Measurements from ENCODE around the gene ADPRM.

Gene ADPRM

GRCh38 chr17:10697092-10698081 lies at the start of gene ADPRM, which contains the start of gene SCO1:
Gene ADPRM (plus strand): TSS chr17:10697594. CDS start chr17:10704927, 7,333 bp downstream.
Gene SCO1 (minus strand): TSS chr17:10697533. CDS start chr17:10697507, 26 bp downstream.
- peak within 1 kb of the TSS; percentile 93 for H3K27ac ChIP-seq
- TF ChIP-seq ZFX (IDR thresholded peaks at IDR 0.05): peak; percentile 84
- TF ChIP-seq, protein P1, sequence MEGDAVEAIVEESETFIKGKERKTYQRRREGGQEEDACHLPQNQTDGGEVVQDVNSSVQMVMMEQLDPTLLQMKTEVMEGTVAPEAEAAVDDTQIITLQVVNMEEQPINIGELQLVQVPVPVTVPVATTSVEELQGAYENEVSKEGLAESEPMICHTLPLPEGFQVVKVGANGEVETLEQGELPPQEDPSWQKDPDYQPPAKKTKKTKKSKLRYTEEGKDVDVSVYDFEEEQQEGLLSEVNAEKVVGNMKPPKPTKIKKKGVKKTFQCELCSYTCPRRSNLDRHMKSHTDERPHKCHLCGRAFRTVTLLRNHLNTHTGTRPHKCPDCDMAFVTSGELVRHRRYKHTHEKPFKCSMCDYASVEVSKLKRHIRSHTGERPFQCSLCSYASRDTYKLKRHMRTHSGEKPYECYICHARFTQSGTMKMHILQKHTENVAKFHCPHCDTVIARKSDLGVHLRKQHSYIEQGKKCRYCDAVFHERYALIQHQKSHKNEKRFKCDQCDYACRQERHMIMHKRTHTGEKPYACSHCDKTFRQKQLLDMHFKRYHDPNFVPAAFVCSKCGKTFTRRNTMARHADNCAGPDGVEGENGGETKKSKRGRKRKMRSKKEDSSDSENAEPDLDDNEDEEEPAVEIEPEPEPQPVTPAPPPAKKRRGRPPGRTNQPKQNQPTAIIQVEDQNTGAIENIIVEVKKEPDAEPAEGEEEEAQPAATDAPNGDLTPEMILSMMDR (conservative IDR thresholded peaks at IDR 0.05): peak; percentile 53

DNA sequence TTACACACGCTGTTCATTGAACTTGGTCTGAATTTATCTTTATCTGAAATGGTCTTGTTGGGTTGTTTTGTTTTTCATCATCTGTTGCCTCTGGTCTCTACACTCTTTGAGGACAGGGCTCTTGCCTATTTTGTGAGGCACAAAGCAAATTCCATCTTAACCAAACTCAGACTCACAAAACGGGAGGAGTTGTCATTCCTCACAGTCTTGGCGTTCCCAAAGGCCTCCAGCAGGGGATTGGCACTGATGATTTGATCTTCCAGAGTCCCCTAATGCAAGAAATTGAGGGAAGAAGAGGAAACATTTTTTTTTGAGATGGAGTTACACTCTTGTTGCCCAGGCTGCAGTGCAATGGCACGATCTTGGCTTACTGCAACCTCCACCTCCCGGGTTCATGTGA lies 49.0 kb upstream of the ADPRM start:
- no peak for TF ChIP-seq ZFX (IDR thresholded peaks at IDR 0.05)
- TF ChIP-seq, protein P1 (conservative IDR thresholded peaks at IDR 0.05): no peak
- H3K27ac ChIP-seq: no peak overlapping the region

- no peak overlapping the region for H3K27ac ChIP-seq
- TF ChIP-seq ZFX (IDR thresholded peaks at IDR 0.05): no peak
- TF ChIP-seq, protein P1 (conservative IDR thresholded peaks at IDR 0.05): no peak
Observed at GRCh38 chr17:10648956-10649355, 48.4 kb upstream of the ADPRM start.

DNA sequence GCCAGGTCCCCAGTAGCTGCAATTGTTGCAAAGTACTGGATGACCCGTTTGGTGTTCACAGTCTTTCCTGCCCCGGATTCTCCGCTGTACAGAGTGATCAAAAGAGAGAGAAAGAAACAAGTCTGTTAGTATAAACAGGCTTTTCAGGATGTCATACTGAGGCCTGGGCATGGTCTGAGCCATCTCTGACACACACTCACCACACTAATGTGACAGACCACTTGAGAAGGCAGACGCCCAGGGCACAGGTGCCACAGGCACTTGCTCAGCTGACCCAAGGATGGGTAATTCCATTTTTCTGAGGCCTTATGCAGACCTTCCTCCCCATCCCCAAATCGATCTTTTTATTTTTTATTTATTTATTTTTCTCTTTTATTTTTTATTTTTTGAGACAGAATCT lies 47.8 kb upstream of the ADPRM start:
- H3K27ac ChIP-seq: no peak overlapping the region

DNA sequence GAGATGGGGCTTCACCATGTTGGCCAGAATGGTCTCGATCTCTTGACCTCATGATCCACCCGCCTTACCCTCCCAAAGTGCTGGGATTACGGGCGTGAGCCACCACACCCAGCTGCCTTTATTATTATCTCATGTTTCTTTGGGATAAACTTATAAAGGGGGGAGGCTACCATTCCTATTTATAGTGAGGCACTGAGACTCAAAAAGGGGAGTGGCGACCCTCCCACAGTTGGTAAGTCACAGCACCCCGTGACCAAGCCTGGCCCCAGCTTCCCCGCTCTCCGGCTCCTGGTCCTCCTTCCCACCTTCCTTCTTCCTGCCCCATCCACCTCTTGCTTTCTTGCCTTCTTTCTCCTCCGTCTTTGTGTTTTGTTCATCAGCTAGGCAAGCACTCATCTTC lies 45.5 kb upstream of the ADPRM start:
- TF ChIP-seq, protein P1 (conservative IDR thresholded peaks at IDR 0.05): no peak
- no peak for TF ChIP-seq ZFX (IDR thresholded peaks at IDR 0.05)

More for the DNA sequence above, 47.8 kb upstream of the ADPRM start:
- TF ChIP-seq, protein P1 (conservative IDR thresholded peaks at IDR 0.05): no peak
- no peak for TF ChIP-seq ZFX (IDR thresholded peaks at IDR 0.05)

DNA sequence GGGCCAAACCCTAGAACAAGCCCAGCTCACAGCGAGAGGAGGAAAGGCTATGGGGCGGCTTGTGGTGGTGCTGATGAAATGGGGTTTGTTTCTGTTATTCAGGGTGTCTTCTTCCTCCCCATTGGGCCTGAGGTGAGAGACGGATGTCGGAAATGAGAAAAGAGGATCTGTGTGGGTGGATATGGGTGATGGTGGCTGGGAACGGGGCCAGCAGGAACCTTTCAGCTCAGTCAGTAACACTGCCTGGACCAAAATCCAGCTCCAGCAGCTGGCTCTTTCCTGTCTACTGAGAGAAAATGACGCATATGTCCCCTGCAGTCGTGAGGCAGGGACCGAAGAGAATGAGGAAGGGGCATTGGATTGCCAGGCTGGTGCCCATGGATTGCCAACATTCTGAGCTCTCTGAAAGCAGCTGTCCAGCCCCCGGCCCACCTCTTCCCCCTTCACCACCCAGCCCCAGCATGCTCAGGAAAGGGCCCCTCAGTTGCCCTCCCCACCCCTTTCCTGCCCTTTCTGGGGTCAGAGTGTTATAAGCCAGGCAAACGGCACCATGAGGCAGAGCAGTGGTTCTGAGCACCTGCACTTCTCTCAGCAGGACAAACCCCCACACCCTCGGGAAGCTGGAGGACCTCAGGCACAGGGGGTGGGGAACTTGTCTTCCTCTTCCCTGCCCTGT lies 44.3 kb upstream of the ADPRM start:
- H3K27ac ChIP-seq: no peak overlapping the region
- no peak for TF ChIP-seq ZFX (IDR thresholded peaks at IDR 0.05)
- TF ChIP-seq, protein P1 (conservative IDR thresholded peaks at IDR 0.05): no peak

More for the DNA sequence above, 45.5 kb upstream of the ADPRM start:
- no peak overlapping the region for H3K27ac ChIP-seq

DNA sequence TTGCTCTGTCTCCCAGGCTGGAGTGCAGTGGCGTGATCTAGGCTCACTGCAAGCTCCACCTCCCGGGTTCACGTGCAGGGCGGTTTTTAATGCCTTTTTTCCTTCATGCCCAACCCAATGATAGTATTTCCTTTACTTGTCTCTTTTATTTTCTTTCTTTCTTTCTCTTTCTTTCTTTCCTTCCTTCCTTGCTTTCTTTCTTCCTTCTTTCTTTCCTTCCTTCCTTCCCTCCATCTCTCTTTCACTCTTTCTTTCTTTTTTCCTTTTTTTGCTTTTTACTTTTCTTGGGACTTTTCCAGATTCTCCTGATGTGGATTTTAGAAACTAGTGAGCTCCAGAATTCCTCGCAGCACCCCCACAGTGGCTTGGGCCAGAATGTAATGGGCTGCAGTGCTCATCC lies 43.4 kb upstream of the ADPRM start:
- H3K27ac ChIP-seq: no peak overlapping the region
- no peak for TF ChIP-seq ZFX (IDR thresholded peaks at IDR 0.05)
- TF ChIP-seq, protein P1 (conservative IDR thresholded peaks at IDR 0.05): no peak

Measured in C4-2B (cell line).